Measurements from ENCODE around the gene PZP.

PZP gene

GRCh38 chr12:9122091-9122609 lies 86.0 kb downstream of the PZP start:
- no peak for DNase-seq

DNA sequence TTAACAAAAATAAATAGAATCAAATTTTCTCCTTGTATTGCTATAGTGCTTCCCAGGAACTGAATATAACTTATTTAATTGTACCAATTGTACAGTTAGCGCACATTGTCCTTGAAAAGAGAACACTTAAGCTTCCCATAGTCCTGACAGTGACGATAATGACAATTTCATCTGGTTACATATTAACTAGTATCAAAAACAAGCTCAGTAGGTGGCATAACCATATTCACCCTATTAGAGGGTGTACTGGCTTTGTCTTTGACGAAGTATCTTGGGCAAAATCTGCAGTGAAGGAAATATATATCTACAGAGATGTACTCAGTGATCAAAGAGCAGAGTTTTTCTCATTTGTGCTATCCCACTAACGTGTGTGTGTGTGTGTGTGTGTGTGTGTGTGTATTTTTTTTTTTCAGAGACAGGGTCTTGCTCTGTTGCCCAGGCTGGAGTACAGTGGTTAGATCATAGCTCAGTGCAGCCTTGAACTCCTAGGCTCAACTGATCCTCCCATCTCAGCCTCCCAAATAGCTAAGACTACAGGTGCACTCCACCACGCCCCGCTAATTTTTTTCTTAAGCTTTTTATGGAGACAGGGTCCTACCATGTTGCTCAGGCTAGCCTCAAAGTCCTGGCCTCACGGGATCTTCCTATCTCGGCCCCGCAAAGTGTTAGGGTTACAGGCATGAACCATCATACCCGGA lies 87.6 kb downstream of the PZP start:
- DNase-seq, result no peak

- no peak for DNase-seq
Measured at GRCh38 chr12:9118158-9118557, 90.0 kb downstream of the PZP start.

DNA sequence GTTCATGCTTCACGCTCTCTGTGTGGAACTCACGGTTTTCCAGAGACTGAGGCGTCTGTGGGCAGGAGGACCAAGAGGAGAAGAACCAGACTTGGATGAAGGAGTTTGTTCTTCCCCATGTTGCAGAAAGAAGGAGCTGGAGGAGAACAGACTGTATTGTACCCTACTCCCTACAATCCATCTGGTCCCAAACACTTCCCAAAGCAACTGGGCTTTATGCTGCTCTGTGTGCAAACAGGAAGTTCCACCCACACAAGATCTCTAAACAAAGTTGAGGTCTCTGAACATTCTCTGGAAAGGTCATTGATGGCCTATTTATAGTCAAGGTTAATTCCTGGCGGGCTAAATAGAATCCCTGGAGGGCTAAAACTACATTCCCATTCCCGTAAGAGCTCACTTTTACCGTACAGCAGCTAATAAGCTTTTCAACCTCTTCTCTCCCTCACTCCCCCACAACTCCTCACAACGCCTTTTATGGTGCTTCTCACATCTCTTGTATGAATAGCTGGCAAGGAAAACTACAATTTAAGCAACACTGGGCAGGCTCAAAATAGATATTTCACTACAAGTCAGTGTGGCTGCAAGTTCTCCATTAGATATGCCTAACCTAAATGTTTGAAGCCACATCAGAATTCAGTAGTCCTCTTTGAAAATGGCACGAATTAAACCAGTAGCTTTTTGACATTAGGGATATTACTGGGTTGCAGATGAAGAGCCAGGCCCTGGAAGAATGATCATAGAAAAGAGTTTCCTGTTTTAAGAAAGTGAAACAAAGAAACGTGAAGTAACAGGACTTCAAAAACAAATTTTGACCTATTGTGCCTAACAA lies 92.2 kb downstream of the PZP start, which contains the start of gene A2M:
Gene A2M (minus strand): TSS at position 189 of the 829 bp plus-strand sequence. CDS start 70 bp downstream, at position 119.
- no peak for DNase-seq

- no peak for DNase-seq
Measured at GRCh38 chr12:9114946-9115345, 93.2 kb downstream of the PZP start.

DNA sequence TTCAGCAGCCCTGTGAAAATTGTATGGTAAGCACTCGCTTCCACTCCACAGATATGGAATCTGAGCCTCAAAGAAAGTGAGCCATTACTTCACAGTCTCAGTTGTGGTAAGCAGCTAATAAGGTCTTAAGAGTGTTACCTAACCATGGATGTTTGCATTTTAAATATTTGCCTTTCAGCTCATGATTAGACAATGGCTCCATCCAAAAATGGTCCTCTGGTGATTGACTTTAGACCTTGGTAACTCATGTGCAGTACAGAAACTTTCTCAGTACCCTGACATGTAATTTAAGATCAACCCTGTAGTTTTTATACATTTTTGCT lies 94.2 kb downstream of the PZP start:
- DNase-seq, result no peak

GRCh38 chr12:9113296-9113986 lies 94.8 kb downstream of the PZP start:
- DNase-seq, result no peak

GRCh38 chr12:9112076-9112853 lies 95.9 kb downstream of the PZP start:
- DNase-seq, result no peak

GRCh38 chr12:9111525-9111924 lies 96.7 kb downstream of the PZP start:
- no peak for DNase-seq

DNA sequence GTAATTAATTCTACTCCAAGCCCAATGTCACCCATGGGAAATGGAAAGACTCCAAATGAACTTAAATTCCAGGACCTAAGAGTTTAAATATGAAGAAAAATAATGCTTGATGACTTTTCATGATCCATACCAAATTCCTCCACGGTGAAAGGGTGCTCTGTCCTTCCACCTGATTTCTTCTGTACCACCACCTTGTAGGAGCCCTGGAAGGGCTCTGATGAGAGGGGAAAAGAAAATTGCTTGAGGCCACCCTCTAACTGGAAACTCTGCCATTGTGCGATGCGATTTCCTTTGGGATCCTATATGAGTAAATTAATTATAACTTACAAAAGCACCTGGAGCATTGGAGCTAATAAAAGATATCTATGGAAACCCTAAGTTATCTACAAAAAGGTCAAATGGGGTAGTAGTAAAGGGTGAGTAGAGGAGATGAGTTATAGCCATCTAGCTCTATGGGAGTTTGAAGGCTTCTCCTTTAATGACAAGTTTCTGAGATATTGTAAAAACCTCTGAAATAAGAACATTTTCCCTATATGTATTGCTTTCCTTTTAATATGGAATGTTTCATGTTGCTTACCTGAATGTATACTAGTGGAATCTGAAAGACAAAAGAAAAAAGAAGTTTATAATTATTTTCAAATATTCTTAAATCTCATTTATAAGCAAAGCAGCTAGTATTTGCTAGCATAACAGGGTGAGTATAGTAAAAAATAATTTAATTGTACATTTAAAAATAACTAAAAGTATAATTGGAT lies 98.3 kb downstream of the PZP start:
- DNase-seq, result no peak

- no peak for DNase-seq
Measured at GRCh38 chr12:9109213-9109522, 99.0 kb downstream of the PZP start.

DNA sequence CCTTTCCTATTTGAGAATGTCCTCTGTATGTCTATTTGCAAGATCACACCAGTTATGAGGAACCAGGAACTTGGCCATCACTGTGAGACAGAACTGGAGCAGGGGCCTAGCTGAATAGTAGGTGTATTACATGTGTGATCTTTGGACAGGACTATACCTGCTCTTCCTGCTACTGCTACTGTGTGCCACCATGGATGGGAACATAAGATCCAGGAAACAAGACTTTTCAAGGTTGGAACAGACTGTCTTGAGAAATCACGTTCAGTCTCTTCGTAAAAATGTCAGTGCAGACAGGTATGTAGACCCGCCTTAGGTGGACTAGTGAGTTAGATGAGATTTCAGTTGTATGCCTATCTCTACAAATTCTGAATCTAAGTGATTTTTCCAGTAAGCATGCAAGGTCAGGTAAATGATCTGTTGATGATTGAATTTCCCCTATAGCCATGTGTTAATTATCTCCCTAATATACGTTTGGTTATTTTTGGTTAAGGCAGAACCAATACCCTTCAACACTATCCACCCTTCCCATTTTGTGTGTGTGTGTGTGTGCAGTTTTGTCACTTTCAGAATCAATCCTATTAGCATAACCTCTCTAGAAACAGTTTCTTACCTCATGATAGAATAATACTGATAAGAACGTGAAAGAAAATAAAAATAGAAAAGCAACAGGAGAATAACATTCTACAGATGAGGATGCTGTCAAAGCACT lies 99.5 kb downstream of the PZP start:
- no peak for DNase-seq

- no peak for DNase-seq
Measured at GRCh38 chr12:9107542-9107873, 100.7 kb downstream of the PZP start.

GRCh38 chr12:9106610-9107541 lies 101.3 kb downstream of the PZP start:
- DNase-seq, result no peak

GRCh38 chr12:9106067-9106466 lies 102.1 kb downstream of the PZP start:
- no peak for DNase-seq

- no peak for DNase-seq
Measured at GRCh38 chr12:9104767-9105423, 103.3 kb downstream of the PZP start.

DNA sequence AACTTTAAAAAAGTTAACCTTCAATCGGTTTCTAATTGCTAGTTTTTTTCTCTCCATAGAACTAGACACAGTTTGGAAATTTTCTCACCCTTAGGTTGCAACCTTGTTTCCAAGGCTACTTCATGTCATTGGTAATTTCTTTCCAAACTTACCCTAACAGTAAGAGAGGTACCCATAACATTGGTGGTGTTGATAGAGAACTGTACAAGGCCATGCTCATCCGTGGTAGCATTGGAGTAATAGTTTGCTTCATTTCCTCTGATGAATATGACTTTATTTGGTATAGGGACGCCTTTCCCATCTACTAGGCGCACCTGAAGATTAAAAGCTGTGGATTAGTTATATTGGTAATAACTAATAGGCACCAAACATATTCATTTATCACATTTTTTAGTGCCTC lies 104.1 kb downstream of the PZP start:
- no peak for DNase-seq

GRCh38 chr12:9103050-9103849 lies 104.9 kb downstream of the PZP start:
- no peak for DNase-seq

Measured in NCI-H69 (cell line).